AG10803 (cell line): ENCODE results near the gene MARCHF2.

Experiments used
- DNase-seq: peaks from one replicate; pipeline ENCODE4 v3.0.0; 2010; ENCODE audit warnings: low read depth
- H3K4me3 ChIP-seq: 2 replicates; pipeline ENCODE4 v1.5.1; 2011; ENCODE audit warnings: mild to moderate bottlenecking, low read length, control low read depth
- CTCF ChIP-seq: conservative IDR thresholded peaks from 2 replicates; pipeline ENCODE4 v1.5.1; 2011; ENCODE audit warnings: mild to moderate bottlenecking, low read length, control low read depth, inconsistent platforms

MARCHF2 gene

GRCh38 chr19:8412783-8413628 is at the start of gene MARCHF2:
Gene MARCHF2 (plus strand): TSS chr19:8413305. CDS start chr19:8421841, 8,536 bp downstream.
- peak within 1 kb of the TSS; percentile 71 for H3K4me3 ChIP-seq
- DNase-seq = peak; percentile 96
- peak; percentile 52 for TF ChIP-seq CTCF

GRCh38 chr19:8363803-8364771 is 49.0 kb upstream of the MARCHF2 start, which contains the start of gene ANGPTL4:
Gene ANGPTL4 (plus strand): TSS chr19:8364155. CDS start chr19:8364322, 167 bp downstream.
- DNase-seq = peak; percentile 74
- TF ChIP-seq CTCF = peak; percentile 36
- H3K4me3 ChIP-seq = peak within 1 kb of the TSS; percentile 62

- no peak overlapping the region for H3K4me3 ChIP-seq
- TF ChIP-seq CTCF = no peak
- DNase-seq = no peak
Measured at GRCh38 chr19:8366121-8366581, 47.0 kb upstream of the MARCHF2 start.

GRCh38 chr19:8366961-8367326 is 46.2 kb upstream of the MARCHF2 start:
- DNase-seq = peak; percentile 58
- TF ChIP-seq CTCF = no peak
- peak overlapping the region; percentile 31 for H3K4me3 ChIP-seq

- TF ChIP-seq CTCF = no peak
- DNase-seq = peak; percentile 98
- peak overlapping the region; percentile 35 for H3K4me3 ChIP-seq
Measured at GRCh38 chr19:8367327-8368001, 45.6 kb upstream of the MARCHF2 start.

GRCh38 chr19:8370176-8371010 is 42.7 kb upstream of the MARCHF2 start:
- no peak for TF ChIP-seq CTCF
- no peak overlapping the region for H3K4me3 ChIP-seq
- DNase-seq = no peak
